ENCODE results near the gene TMEM167B. TPM values are rescaled to one million over a fixed set of nuclear protein-coding genes. Genes with fewer than 3 reads are reported as not detected.

Gene TMEM167B
- total RNA-seq, 1 experiment from 2014 or later = 21.4 TPM

DNA sequence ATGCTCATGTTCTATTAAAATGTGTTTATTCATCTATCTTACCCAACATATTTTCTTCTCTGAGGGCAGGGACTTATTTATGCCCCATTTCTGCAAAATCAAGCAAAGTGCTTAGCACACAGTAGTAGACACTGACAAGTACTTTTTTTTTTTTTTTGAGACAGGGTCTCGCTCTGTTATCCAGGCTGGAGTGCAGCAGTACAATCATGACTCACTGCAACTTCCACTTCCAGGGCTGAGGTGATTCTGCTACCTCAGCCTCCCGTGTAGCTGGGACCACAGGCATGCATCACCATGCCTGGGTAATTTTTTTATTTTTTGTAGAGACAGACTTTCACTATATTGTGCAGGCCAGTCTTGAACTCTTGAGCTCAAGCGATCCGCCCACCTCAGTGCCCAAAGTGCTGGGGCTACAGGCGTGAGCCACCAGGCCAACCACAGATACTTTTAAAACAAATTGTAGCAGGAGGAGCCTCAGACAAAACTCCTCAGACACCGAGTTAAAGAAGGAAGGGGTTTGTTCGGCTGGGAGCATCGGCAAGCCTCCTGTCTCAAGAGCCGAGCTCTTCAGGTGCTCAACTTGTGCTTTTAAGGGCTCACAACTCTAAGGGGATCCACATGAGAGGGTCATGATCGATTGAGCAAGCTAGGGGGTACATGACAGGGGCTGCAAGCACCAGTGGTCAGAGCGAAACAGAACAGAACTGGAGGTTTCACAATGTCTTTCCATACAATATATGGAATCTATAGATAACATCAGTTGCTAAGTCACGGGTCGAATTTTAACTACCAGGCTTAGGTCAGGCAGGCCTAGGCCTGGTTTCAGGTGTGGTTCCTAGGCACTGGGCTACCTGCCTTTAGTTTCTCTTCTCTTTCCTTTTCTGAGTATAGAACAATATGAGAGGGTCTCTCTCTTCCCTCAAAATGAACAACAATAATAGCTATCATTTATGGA, 5.7 kb upstream of the TMEM167B start:
- H3K4me1 ChIP-seq (ENCODE audit: control insufficient read depth in 1 of 2, insufficient read depth in 2 of 2, low read length in 2 of 2) = peaks cover 9 to 16% of the 10 kb centered on the region in 2 experiments
- CTCF ChIA-PET = interaction anchor here (0.6 to 0.7 kb wide), 2 partner anchors 15 to 1303 kb away, joined by 3 to 4 read pairs; no protein-coding TSS in a partner anchor
- H3K36me3 ChIP-seq (ENCODE audit: control insufficient read depth in 1 of 2, insufficient read depth in 2 of 2, low read length in 2 of 2) = no peaks in the 10 kb centered on the region
- H3K4me3 ChIP-seq (replicated peaks in 1 of 2; ENCODE audit: low read depth in 1 of 2, low read length in 2 of 2) = no peak overlapping the region
- H3K27ac ChIP-seq (ENCODE audit: low read depth, low read length) = no peak overlapping the region
- POLR2A ChIA-PET = interaction anchor here (0.9 to 2.6 kb wide), 3 partner anchors 9 to 15 kb away, joined by 3 to 10 read pairs (median 5); partner anchors contain the start of gene TAF13
- H3K79me2 ChIP-seq (ENCODE audit: insufficient read depth, low read length) = no peaks in the 10 kb centered on the region
- no peaks in the 10 kb centered on the region for H3K27me3 ChIP-seq (ENCODE audit: insufficient read depth, low read length)
- RAD21 ChIA-PET (ENCODE audit: low non-redundant PET in 1 of 2, low total read pairs in 2 of 2, uncharacterized antibody in 2 of 2, unreplicated experiment in 2 of 2) = no interaction called here
- no peaks in the 10 kb centered on the region for H4K20me1 ChIP-seq (ENCODE audit: insufficient read depth)
- no peaks in the 10 kb centered on the region for H3K9me3 ChIP-seq (ENCODE audit: control insufficient read depth in 1 of 2, insufficient read depth in 1 of 2, low read depth in 1 of 2, low read length in 2 of 2)
- H3K9me2 ChIP-seq (ENCODE audit: insufficient read depth) = no peaks in the 10 kb centered on the region
- ATAC-seq = no peak
- no peak overlapping the region for H3K9ac ChIP-seq (ENCODE audit: low read length)
- H2AFZ ChIP-seq (ENCODE audit: low read depth, low read length, poor library complexity, severe bottlenecking) = no peak overlapping the region
- H3K4me2 ChIP-seq (ENCODE audit: low read length) = no peak overlapping the region
- no peak for DNase-seq (ENCODE audit: low read depth, low spot score)
- TF ChIP-seq SRF (IDR thresholded peaks at IDR 0.05; ENCODE audit: low read depth) (no peak), RAD21 (IDR thresholded peaks at IDR 0.05; ENCODE audit: low read depth) (no peak), ZNF274 (IDR thresholded peaks at IDR 0.05; ENCODE audit: low read depth, low read length) (no peak), ZFX (IDR thresholded peaks at IDR 0.05) (no peak), CEBPB (IDR thresholded peaks at IDR 0.05; ENCODE audit: low read depth) (no peak), JUND (IDR thresholded peaks at IDR 0.05) (no peak), FOSL1 (IDR thresholded peaks at IDR 0.05; ENCODE audit: low read depth) (no peak), TCF7L2 (IDR thresholded peaks at IDR 0.05; ENCODE audit: borderline replicate concordance, extremely low read depth, insufficient read depth, insufficient read length) (no peak), SIN3A (IDR thresholded peaks at IDR 0.05; ENCODE audit: low read depth) (no peak), POLR2A (IDR thresholded peaks at IDR 0.05; ENCODE audit: borderline replicate concordance, extremely low read depth, insufficient read depth, insufficient read length) (no peak), YY1 (IDR thresholded peaks at IDR 0.05; ENCODE audit: extremely low read depth, insufficient replicate concordance, low read depth, low read length) (no peak), EGR1 (IDR thresholded peaks at IDR 0.05; ENCODE audit: low read depth) (no peak), EZH2phosphoT487 (IDR thresholded peaks at IDR 0.05; ENCODE audit: borderline replicate concordance) (no peak), CBX3 (IDR thresholded peaks at IDR 0.05; ENCODE audit: low read depth) (no peak), EZH2 (IDR thresholded peaks at IDR 0.05) (no peak), SP1 (IDR thresholded peaks at IDR 0.05; ENCODE audit: low read depth) (no peak)
- TF ChIP-seq, protein P1, sequence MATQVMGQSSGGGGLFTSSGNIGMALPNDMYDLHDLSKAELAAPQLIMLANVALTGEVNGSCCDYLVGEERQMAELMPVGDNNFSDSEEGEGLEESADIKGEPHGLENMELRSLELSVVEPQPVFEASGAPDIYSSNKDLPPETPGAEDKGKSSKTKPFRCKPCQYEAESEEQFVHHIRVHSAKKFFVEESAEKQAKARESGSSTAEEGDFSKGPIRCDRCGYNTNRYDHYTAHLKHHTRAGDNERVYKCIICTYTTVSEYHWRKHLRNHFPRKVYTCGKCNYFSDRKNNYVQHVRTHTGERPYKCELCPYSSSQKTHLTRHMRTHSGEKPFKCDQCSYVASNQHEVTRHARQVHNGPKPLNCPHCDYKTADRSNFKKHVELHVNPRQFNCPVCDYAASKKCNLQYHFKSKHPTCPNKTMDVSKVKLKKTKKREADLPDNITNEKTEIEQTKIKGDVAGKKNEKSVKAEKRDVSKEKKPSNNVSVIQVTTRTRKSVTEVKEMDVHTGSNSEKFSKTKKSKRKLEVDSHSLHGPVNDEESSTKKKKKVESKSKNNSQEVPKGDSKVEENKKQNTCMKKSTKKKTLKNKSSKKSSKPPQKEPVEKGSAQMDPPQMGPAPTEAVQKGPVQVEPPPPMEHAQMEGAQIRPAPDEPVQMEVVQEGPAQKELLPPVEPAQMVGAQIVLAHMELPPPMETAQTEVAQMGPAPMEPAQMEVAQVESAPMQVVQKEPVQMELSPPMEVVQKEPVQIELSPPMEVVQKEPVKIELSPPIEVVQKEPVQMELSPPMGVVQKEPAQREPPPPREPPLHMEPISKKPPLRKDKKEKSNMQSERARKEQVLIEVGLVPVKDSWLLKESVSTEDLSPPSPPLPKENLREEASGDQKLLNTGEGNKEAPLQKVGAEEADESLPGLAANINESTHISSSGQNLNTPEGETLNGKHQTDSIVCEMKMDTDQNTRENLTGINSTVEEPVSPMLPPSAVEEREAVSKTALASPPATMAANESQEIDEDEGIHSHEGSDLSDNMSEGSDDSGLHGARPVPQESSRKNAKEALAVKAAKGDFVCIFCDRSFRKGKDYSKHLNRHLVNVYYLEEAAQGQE (IDR thresholded peaks at IDR 0.05; ENCODE audit: low read depth) = no peak
- TF ChIP-seq, protein P2, sequence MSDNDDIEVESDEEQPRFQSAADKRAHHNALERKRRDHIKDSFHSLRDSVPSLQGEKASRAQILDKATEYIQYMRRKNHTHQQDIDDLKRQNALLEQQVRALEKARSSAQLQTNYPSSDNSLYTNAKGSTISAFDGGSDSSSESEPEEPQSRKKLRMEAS (IDR thresholded peaks at IDR 0.05) = no peak
- TF ChIP-seq, protein P3, sequence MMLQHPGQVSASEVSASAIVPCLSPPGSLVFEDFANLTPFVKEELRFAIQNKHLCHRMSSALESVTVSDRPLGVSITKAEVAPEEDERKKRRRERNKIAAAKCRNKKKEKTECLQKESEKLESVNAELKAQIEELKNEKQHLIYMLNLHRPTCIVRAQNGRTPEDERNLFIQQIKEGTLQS (IDR thresholded peaks at IDR 0.05) = no peak
- TF ChIP-seq, protein P4, sequence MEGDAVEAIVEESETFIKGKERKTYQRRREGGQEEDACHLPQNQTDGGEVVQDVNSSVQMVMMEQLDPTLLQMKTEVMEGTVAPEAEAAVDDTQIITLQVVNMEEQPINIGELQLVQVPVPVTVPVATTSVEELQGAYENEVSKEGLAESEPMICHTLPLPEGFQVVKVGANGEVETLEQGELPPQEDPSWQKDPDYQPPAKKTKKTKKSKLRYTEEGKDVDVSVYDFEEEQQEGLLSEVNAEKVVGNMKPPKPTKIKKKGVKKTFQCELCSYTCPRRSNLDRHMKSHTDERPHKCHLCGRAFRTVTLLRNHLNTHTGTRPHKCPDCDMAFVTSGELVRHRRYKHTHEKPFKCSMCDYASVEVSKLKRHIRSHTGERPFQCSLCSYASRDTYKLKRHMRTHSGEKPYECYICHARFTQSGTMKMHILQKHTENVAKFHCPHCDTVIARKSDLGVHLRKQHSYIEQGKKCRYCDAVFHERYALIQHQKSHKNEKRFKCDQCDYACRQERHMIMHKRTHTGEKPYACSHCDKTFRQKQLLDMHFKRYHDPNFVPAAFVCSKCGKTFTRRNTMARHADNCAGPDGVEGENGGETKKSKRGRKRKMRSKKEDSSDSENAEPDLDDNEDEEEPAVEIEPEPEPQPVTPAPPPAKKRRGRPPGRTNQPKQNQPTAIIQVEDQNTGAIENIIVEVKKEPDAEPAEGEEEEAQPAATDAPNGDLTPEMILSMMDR (IDR thresholded peaks at IDR 0.05 in 2 of 3, conservative IDR thresholded peaks at IDR 0.05 in 1 of 3; ENCODE audit: borderline replicate concordance in 1 of 3, insufficient read depth in 1 of 3, low read depth in 2 of 3, low read length in 2 of 3) = no peak
- BruUV-seq (replicated peaks) = no TSS peak
- intact Hi-C loops (cut with micrococcal nuclease) = no loop called here
